ENCODE data around the gene CACYBP. TPM values are rescaled to one million over a fixed set of nuclear protein-coding genes. Genes with fewer than 3 reads are reported as not detected.
A peak's percentile ranks its signal among the peaks of the same experiment; 100 is the strongest.

CACYBP gene
- total RNA-seq, 1 donor from 2014 or later, result 70.0 TPM

- DNase-seq (ENCODE audit: low spot score in 2 of 2, unreplicated experiment in 2 of 2), result no peak
- no peaks in the 10 kb centered on the region for H3K9me3 Mint-ChIP-seq
- TF ChIP-seq CTCF (IDR thresholded peaks at IDR 0.05; ENCODE audit: unreplicated experiment), result no peak
- H3K36me3 Mint-ChIP-seq, result peaks cover 2% of the 10 kb centered on the region
- H3K27me3 Mint-ChIP-seq (ENCODE audit: low read depth), result no peaks in the 10 kb centered on the region
- H3K4me1 Mint-ChIP-seq, result peaks cover 22% of the 10 kb centered on the region
- no peak overlapping the region for H3K4me3 Mint-ChIP-seq
- H3K27ac Mint-ChIP-seq, result peak overlapping the region; percentile 16
These were observed 42.8 kb upstream of the CACYBP start for GRCh38 chr1:174956976-174957375.

GRCh38 chr1:174957829-174958228 is 41.9 kb upstream of the CACYBP start:
- peaks cover 22% of the 10 kb centered on the region for H3K4me1 Mint-ChIP-seq
- no peak for DNase-seq (ENCODE audit: low spot score in 2 of 2, unreplicated experiment in 2 of 2)
- H3K36me3 Mint-ChIP-seq, result peaks cover 2% of the 10 kb centered on the region
- TF ChIP-seq CTCF (IDR thresholded peaks at IDR 0.05; ENCODE audit: unreplicated experiment), result no peak
- no peaks in the 10 kb centered on the region for H3K27me3 Mint-ChIP-seq (ENCODE audit: low read depth)
- no peaks in the 10 kb centered on the region for H3K9me3 Mint-ChIP-seq
- no peak overlapping the region for H3K4me3 Mint-ChIP-seq
- no peak overlapping the region for H3K27ac Mint-ChIP-seq

DNA sequence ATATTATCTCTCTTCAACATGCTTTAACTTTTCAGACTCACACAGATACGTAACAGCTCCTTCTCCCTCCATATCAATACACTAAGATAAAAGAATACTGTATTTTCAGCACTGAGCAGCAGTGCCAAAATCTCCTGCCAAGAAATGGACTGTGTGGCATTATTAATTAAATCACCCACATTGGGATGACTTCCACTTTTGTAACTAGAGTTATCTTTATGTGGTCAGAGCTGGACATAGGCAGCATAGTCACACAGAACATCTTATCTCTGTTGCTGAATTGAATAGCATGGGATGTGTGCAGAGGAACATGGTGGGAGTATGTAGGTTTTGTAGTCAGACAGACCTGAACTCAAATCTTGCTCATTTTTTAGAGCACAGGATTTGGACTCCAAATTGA is 41.4 kb upstream of the CACYBP start:
- Mint-ChIP-seq H3K27ac (no peak overlapping the region), H3K9me3 (no peaks in the 10 kb centered on the region), H3K27me3 (ENCODE audit: low read depth) (no peaks in the 10 kb centered on the region), H3K36me3 (peaks cover 2% of the 10 kb centered on the region), H3K4me1 (peaks cover 22% of the 10 kb centered on the region), H3K4me3 (no peak overlapping the region)
- DNase-seq (ENCODE audit: low spot score in 2 of 2, unreplicated experiment in 2 of 2), result no peak
- no peak for TF ChIP-seq CTCF (IDR thresholded peaks at IDR 0.05; ENCODE audit: unreplicated experiment)

GRCh38 chr1:174960362-174960761 is 39.4 kb upstream of the CACYBP start:
- no peak for TF ChIP-seq CTCF (IDR thresholded peaks at IDR 0.05; ENCODE audit: unreplicated experiment)
- Mint-ChIP-seq H3K9me3 (no peaks in the 10 kb centered on the region), H3K36me3 (peaks cover 2% of the 10 kb centered on the region), H3K4me1 (peaks cover 25% of the 10 kb centered on the region), H3K27ac (no peak overlapping the region), H3K27me3 (ENCODE audit: low read depth) (no peaks in the 10 kb centered on the region), H3K4me3 (no peak overlapping the region)
- no peak for DNase-seq (ENCODE audit: low spot score in 2 of 2, unreplicated experiment in 2 of 2)

- Mint-ChIP-seq H3K4me1 (peaks cover 45% of the 10 kb centered on the region), H3K9me3 (no peaks in the 10 kb centered on the region), H3K36me3 (no peaks in the 10 kb centered on the region), H3K4me3 (no peak overlapping the region), H3K27ac (peak overlapping the region; percentile 77), H3K27me3 (ENCODE audit: low read depth) (no peaks in the 10 kb centered on the region)
- no peak for TF ChIP-seq CTCF (IDR thresholded peaks at IDR 0.05; ENCODE audit: unreplicated experiment)
- DNase-seq (ENCODE audit: low spot score in 2 of 2, unreplicated experiment in 2 of 2), result no peak
These were observed 36.1 kb upstream of the CACYBP start for GRCh38 chr1:174963529-174964125.

Data from mesothelial cell of epicardium (in vitro differentiated cells).